Adrenal gland (tissue), 5 donors: ENCODE results near the gene RDH16.

ENCODE experiments used
- CTCF ChIP-seq, 6 experiments: fragments of 450-650 bp in 4 of 6; fragments of 200-600 bp in 2 of 6; sonication (generic) in 1 of 6; IDR thresholded peaks; 1 replicate in 5 of 6; 2 replicates in 1 of 6; pipeline versions ENCODE4 v1.5.1 to v1.8.0; 2016 to 2021; ENCODE audit warnings: antibody characterized with exemption in 6 of 6, mild to moderate bottlenecking in 2 of 6, moderate library complexity in 1 of 6
- POLR2A ChIP-seq, 2 donors: fragments of 450-650 bp; IDR thresholded peaks; one replicate each; pipeline ENCODE4 v1.6.1; 2017; ENCODE audit warnings: antibody characterized with exemption in 2 of 2, mild to moderate bottlenecking in 2 of 2, moderate library complexity in 1 of 2
- donor health status: DM: no; HTN: no; CAD: no.

- TF ChIP-seq CTCF (IDR thresholded peaks at IDR 0.05) (no peak), POLR2A (IDR thresholded peaks at IDR 0.05) (no peak)
Measured at GRCh38 chr12:57000393-57000792, 43.0 kb upstream of the RDH16 start.
